ENCODE data around the gene PTPRU.

DNA sequence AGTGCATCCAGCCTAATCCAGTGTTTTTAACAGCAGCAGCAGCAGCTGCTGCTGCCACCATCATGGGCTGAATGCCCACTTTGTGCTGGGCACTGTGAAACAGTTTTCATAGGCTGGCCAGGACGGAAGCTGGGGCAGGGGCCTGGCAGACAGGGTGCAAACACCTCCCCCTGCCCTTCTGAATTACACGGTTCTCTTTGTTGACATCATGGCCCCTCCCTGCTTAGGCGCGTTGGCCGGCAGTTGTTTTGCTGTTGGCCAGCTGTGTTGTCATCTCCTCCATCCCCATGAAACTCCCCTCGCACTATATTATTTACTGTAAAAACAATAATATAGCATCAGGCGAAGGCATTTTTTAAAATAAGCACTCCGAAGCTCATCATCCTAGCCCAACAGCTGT is 33.1 kb downstream of the PTPRU start:
- TF ChIP-seq, protein P1, sequence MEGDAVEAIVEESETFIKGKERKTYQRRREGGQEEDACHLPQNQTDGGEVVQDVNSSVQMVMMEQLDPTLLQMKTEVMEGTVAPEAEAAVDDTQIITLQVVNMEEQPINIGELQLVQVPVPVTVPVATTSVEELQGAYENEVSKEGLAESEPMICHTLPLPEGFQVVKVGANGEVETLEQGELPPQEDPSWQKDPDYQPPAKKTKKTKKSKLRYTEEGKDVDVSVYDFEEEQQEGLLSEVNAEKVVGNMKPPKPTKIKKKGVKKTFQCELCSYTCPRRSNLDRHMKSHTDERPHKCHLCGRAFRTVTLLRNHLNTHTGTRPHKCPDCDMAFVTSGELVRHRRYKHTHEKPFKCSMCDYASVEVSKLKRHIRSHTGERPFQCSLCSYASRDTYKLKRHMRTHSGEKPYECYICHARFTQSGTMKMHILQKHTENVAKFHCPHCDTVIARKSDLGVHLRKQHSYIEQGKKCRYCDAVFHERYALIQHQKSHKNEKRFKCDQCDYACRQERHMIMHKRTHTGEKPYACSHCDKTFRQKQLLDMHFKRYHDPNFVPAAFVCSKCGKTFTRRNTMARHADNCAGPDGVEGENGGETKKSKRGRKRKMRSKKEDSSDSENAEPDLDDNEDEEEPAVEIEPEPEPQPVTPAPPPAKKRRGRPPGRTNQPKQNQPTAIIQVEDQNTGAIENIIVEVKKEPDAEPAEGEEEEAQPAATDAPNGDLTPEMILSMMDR (IDR thresholded peaks at IDR 0.05): no peak
- no peak for TF ChIP-seq ZFX (IDR thresholded peaks at IDR 0.05; ENCODE audit: borderline replicate concordance)
